MM.1S (cell line): ENCODE data around the gene TMEM214.

ENCODE experiments used
- DNase-seq: peaks from one replicate; pipeline ENCODE4 v3.0.0-alpha.2; 2015
- H2AFZ ChIP-seq: fragments of 300-600 bp; sonication (generic); 2 replicates; pipeline ENCODE4 v1.6.0; 2016; ENCODE audit warnings: antibody characterized with exemption, low read length
- H3F3A ChIP-seq: fragments of 300-600 bp; sonication (generic); 2 replicates; pipeline ENCODE4 v1.6.1; 2016; ENCODE audit warnings: mild to moderate bottlenecking, antibody characterized with exemption, low read length, moderate library complexity, mixed read lengths; ENCODE audit not compliant: insufficient read depth
- H3K27ac ChIP-seq: fragments of 300-600 bp; sonication (generic); 2 replicates; pipeline ENCODE4 v1.5.1; 2016; ENCODE audit warnings: mild to moderate bottlenecking, low read length
- H3K27me3 ChIP-seq: fragments of 300-600 bp; sonication (generic); replicated peaks from 2 replicates; pipeline ENCODE4 v1.6.0; 2016; ENCODE audit warnings: low read length; ENCODE audit not compliant: insufficient read depth
- H3K36me3 ChIP-seq: fragments of 300-600 bp; sonication (generic); replicated peaks from 2 replicates; pipeline ENCODE4 v1.6.1; 2016; ENCODE audit warnings: mild to moderate bottlenecking, low read length, mixed read lengths; ENCODE audit not compliant: insufficient read depth
- H3K4me1 ChIP-seq: fragments of 300-600 bp; sonication (generic); 2 replicates; pipeline ENCODE4 v1.6.1; 2016; ENCODE audit warnings: low read length, mixed read lengths
- H3K4me2 ChIP-seq: fragments of 300-600 bp; sonication (generic); 2 replicates; pipeline ENCODE4 v1.6.0; 2016; ENCODE audit warnings: low read depth, low read length
- H3K4me3 ChIP-seq: fragments of 300-600 bp; sonication (generic); 2 replicates; pipeline ENCODE4 v1.5.1; 2016; ENCODE audit warnings: low read length, mixed read lengths
- H3K79me2 ChIP-seq: fragments of 300-600 bp; sonication (generic); 2 replicates; pipeline ENCODE4 v1.6.1; 2016; ENCODE audit warnings: mixed run types, low read length, mixed read lengths
- H3K9ac ChIP-seq: fragments of 300-600 bp; sonication (generic); 2 replicates; pipeline ENCODE4 v1.6.1; 2016; ENCODE audit warnings: low read length, mixed read lengths
- H3K9me2 ChIP-seq: fragments of 300-600 bp; sonication (generic); replicated peaks from 2 replicates; pipeline ENCODE4 v1.6.1; 2016; ENCODE audit warnings: mild to moderate bottlenecking, low read length, mixed read lengths; ENCODE audit not compliant: insufficient read depth
- H3K9me3 ChIP-seq: fragments of 300-600 bp; sonication (generic); replicated peaks from 2 replicates; pipeline ENCODE4 v1.6.1; 2016; ENCODE audit warnings: mild to moderate bottlenecking, low read length, mixed read lengths; ENCODE audit not compliant: insufficient read depth
- H4K20me1 ChIP-seq: fragments of 300-600 bp; sonication (generic); 2 replicates; pipeline ENCODE4 v1.6.1; 2016; ENCODE audit warnings: mild to moderate bottlenecking, low read length, moderate library complexity, mixed read lengths; ENCODE audit not compliant: insufficient read depth
- CTCF ChIP-seq: fragments of 300-600 bp; sonication (generic); IDR thresholded peaks from 2 replicates; pipeline ENCODE4 v1.5.1; 2016; ENCODE audit warnings: antibody characterized with exemption, low read length, mixed read lengths
- EZH2 ChIP-seq: fragments of 300-600 bp; sonication (generic); optimal IDR thresholded peaks from 2 replicates; pipeline ENCODE3; 2017; ENCODE audit warnings: low read depth, mild to moderate bottlenecking, antibody characterized with exemption, low read length, mixed read lengths
- EZH2phosphoT487 ChIP-seq: fragments of 300-600 bp; sonication (generic); IDR thresholded peaks from 2 replicates; pipeline ENCODE4 v1.6.1; 2018; ENCODE audit warnings: antibody characterized with exemption, low read length

The TMEM214 gene

GRCh38 chr2:27088634-27089033 is 55.9 kb downstream of the TMEM214 start:
- H3K79me2 ChIP-seq = peaks cover 18% of the 10 kb centered on the region

GRCh38 chr2:27089111-27089954 is 56.6 kb downstream of the TMEM214 start:
- H3K4me2 ChIP-seq = no peak overlapping the region
- no peak overlapping the region for H3K27ac ChIP-seq
- peaks cover 17% of the 10 kb centered on the region for H3F3A ChIP-seq
- no peak overlapping the region for H2AFZ ChIP-seq
- H3K79me2 ChIP-seq = peaks cover 18% of the 10 kb centered on the region
- H3K27me3 ChIP-seq = no peaks in the 10 kb centered on the region
- H3K4me3 ChIP-seq = no peak overlapping the region
- no peak for DNase-seq
- TF ChIP-seq CTCF = no peak
- TF ChIP-seq EZH2 = no peak
- TF ChIP-seq EZH2phosphoT487 = no peak
- peaks cover 4% of the 10 kb centered on the region; the same call in 1 of the 2 replicates for H3K4me1 ChIP-seq
- H3K9me3 ChIP-seq = no peaks in the 10 kb centered on the region
- H4K20me1 ChIP-seq = no peaks in the 10 kb centered on the region
- no peaks in the 10 kb centered on the region for H3K36me3 ChIP-seq
- no peaks in the 10 kb centered on the region for H3K9me2 ChIP-seq
- H3K9ac ChIP-seq = no peak overlapping the region

More at GRCh38 chr2:27088634-27089033, 55.9 kb downstream of the TMEM214 start:
- DNase-seq = no peak
- no peak overlapping the region for H3K4me2 ChIP-seq
- no peaks in the 10 kb centered on the region for H4K20me1 ChIP-seq
- no peak overlapping the region for H3K9ac ChIP-seq
- no peak overlapping the region for H3K27ac ChIP-seq
- no peak overlapping the region for H2AFZ ChIP-seq
- H3K9me3 ChIP-seq = no peaks in the 10 kb centered on the region
- no peaks in the 10 kb centered on the region for H3K36me3 ChIP-seq
- H3K4me1 ChIP-seq = peaks cover 4% of the 10 kb centered on the region; the same call in 1 of the 2 replicates
- H3K27me3 ChIP-seq = no peaks in the 10 kb centered on the region
- H3F3A ChIP-seq = peaks cover 20% of the 10 kb centered on the region
- no peak overlapping the region for H3K4me3 ChIP-seq
- no peaks in the 10 kb centered on the region for H3K9me2 ChIP-seq
- TF ChIP-seq CTCF = no peak
- TF ChIP-seq EZH2 = no peak
- no peak for TF ChIP-seq EZH2phosphoT487
